Regular cardiac myocyte (primary cell): ENCODE data around the gene ZNF711. TPM values are rescaled to one million over a fixed set of nuclear protein-coding genes. Genes with fewer than 3 reads are reported as not detected.

Experiments
- total RNA-seq: library from RNA; depleted of rRNA; stranded (reverse); fragments of >200 nt; gene quantifications from 2 replicates; pipeline ENCODE4 v1.2.3, GENCODE V29; 2014

ZNF711 gene
- total RNA-seq, result 0.28 and 0.38 TPM in 2 replicates

GRCh38 chrX:85243761-85244449 lies at the start of gene ZNF711, which contains the start of gene SATL1:
Gene ZNF711, plus strand, starts transcription at chrX:85243991. Its CDS starts 3,582 bp downstream, at chrX:85247573.
Gene SATL1, minus strand, starts transcription at chrX:85243779. Its CDS starts 134,811 bp downstream, at chrX:85108968.

Other genes starting within 250 kb of the ZNF711 start
- gene APOOL, start 240.1 kb upstream of the ZNF711 start, total RNA-seq, result 8.1 and 9.0 TPM in 2 replicates
- not detected in 2 replicates for gene SATL1, start 212 bp upstream of the ZNF711 start, total RNA-seq
- under 0.01 TPM in 2 replicates for gene POF1B, start 135.7 kb downstream of the ZNF711 start, total RNA-seq